ENCODE data around the gene IL2RA. TPM values are rescaled to one million over a fixed set of nuclear protein-coding genes. Genes with fewer than 3 reads are reported as not detected.

The IL2RA gene
- total and polyA plus RNA-seq, 9 of the 15 experiments (the other 6 are each of a cell fraction or from before 2014, with no cell fraction given) = 0.95 TPM; not detected in 8

GRCh38 chr10:6050801-6051445, 11.2 kb downstream of the IL2RA start:
- no TSS peak for BruUV-seq (replicated peaks)
- DNase-seq (ENCODE audit: extremely low read depth in 1 of 4, low spot score in 3 of 4) (peak; percentile 23 to 61 (median 50)), FAIRE-seq (peak; percentile 76), ATAC-seq (peak; percentile 85)
- in situ Hi-C loops (cut with MboI) = no loop called here
- H3K4me2 ChIP-seq (ENCODE audit: insufficient read depth, low read length) = peak overlapping the region; percentile 65
- no peak overlapping the region for H3K27ac ChIP-seq (ENCODE audit: extremely low read depth, low read depth, low read length)
- H3K36me3 ChIP-seq (ENCODE audit: control insufficient read depth, insufficient read depth, low read length) = no peaks in the 10 kb centered on the region
- intact Hi-C loops (cut with micrococcal nuclease) = loop anchor here (1.0 kb wide), 2 partner anchors 37 to 102 kb away; no protein-coding TSS in a partner anchor
- H3K4me3 ChIP-seq = no peak overlapping the region
- peaks cover 10 to 14% of the 10 kb centered on the region in 2 experiments for H3K4me1 ChIP-seq (replicated peaks in 1 of 2; ENCODE audit: control insufficient read depth in 2 of 2, insufficient read depth in 2 of 2, low read length in 2 of 2)
- peak overlapping the region in 1 of 2 experiments; percentile 28; a peak in 1 of 4 replicates for H3K9ac ChIP-seq (ENCODE audit: insufficient read depth in 1 of 2, low read depth in 2 of 2, low read length in 2 of 2)
- POLR2A ChIA-PET = interaction anchor here (0.6 to 3.3 kb wide), 4 partner anchors 13 to 1326 kb away, joined by 3 to 7 read pairs (median 4); no protein-coding TSS in a partner anchor
- peaks cover 5% of the 10 kb centered on the region; the same call in 1 of the 2 replicates for H4K20me1 ChIP-seq (replicated peaks; ENCODE audit: control insufficient read depth, insufficient read depth, low read length)
- CTCF ChIA-PET (ENCODE audit: low intra/inter-chr PET ratio) = interaction anchor here (0.6 to 2.1 kb wide), 4 partner anchors 38 to 1202 kb away, joined by 3 to 13 read pairs (median 7); no protein-coding TSS in a partner anchor
- no peaks in the 10 kb centered on the region for H3K79me2 ChIP-seq (ENCODE audit: control insufficient read depth, insufficient read depth, low read length)
- H3K27me3 ChIP-seq (ENCODE audit: control insufficient read depth in 2 of 2, insufficient read depth in 2 of 2, low read length in 2 of 2) = peaks cover 7 to 22% of the 10 kb centered on the region in 2 experiments; a peak in 4 of 5 replicates
- WGBS (ENCODE audit: insufficient coverage, low coverage, missing lambda C conversion rate) = 11% methylated on average over 18 of the region's 18 CpGs
- no peaks in the 10 kb centered on the region for H3K9me3 ChIP-seq (replicated peaks; ENCODE audit: control insufficient read depth, insufficient read depth, low read depth, low read length)
- H2AFZ ChIP-seq (ENCODE audit: low read depth, low read length) = peak overlapping the region; percentile 72
- H3K9me1 ChIP-seq (ENCODE audit: control insufficient read depth, insufficient read depth, low read length) = no peaks in the 10 kb centered on the region
- TF ChIP-seq MTF1 (CRISPR knock-in tag; IDR thresholded peaks at IDR 0.05; ENCODE audit: borderline replicate concordance) = no peak
- no peak for TF ChIP-seq MYC (IDR thresholded peaks at IDR 0.05; ENCODE audit: low read depth, low read length)
- no peak for TF ChIP-seq MYC (CRISPR knock-in tag; IDR thresholded peaks at IDR 0.05; ENCODE audit: borderline replicate concordance, low read depth)
- TF ChIP-seq ATF7 (IDR thresholded peaks at IDR 0.05) = 0 out of 2 replicates have a peak, but pooled peaks have one; percentile 27
- TF ChIP-seq RAD21 (CRISPR knock-in tag; conservative IDR thresholded peaks at IDR 0.05 in 1 of 2, IDR thresholded peaks at IDR 0.05 in 1 of 2) = peak; percentile 52 to 80
- TF ChIP-seq, protein P1, sequence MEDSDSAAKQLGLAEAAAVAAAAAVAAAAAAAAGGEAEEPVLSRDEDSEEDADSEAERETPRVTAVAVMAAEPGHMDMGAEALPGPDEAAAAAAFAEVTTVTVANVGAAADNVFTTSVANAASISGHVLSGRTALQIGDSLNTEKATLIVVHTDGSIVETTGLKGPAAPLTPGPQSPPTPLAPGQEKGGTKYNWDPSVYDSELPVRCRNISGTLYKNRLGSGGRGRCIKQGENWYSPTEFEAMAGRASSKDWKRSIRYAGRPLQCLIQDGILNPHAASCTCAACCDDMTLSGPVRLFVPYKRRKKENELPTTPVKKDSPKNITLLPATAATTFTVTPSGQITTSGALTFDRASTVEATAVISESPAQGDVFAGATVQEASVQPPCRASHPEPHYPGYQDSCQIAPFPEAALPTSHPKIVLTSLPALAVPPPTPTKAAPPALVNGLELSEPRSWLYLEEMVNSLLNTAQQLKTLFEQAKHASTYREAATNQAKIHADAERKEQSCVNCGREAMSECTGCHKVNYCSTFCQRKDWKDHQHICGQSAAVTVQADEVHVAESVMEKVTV (CRISPR knock-in tag; IDR thresholded peaks at IDR 0.05) = 0 out of 2 replicates have a peak, but pooled peaks have one; percentile 22
- peak; percentile 61 for TF ChIP-seq SMC3 (conservative IDR thresholded peaks at IDR 0.05; ENCODE audit: insufficient read depth, low read depth, low read length)
- TF ChIP-seq HLTF (IDR thresholded peaks at IDR 0.05) = no peak
- TF ChIP-seq ARID2 (IDR thresholded peaks at IDR 0.05) = peak; percentile 70
- TF ChIP-seq MAZ (CRISPR knock-in tag; conservative IDR thresholded peaks at IDR 0.05 in 1 of 2, IDR thresholded peaks at IDR 0.05 in 1 of 2) = 0 out of 4 replicates have a peak, but pooled peaks of 1 of the 2 experiments have one; percentile 12
- TF ChIP-seq STAG1 (CRISPR knock-in tag; IDR thresholded peaks at IDR 0.05; ENCODE audit: borderline replicate concordance) = peak; percentile 53; the same call in 1 of the 2 replicates
- peak; percentile 59 to 82 (median 65); a peak in 5 of 6 replicates for TF ChIP-seq CTCF (IDR thresholded peaks at IDR 0.05 in 2 of 3, conservative IDR thresholded peaks at IDR 0.05 in 1 of 3; ENCODE audit: insufficient read depth in 2 of 3, low read depth in 1 of 3, low read length in 3 of 3)
- TF ChIP-seq ZNF384 (IDR thresholded peaks at IDR 0.05; ENCODE audit: low read depth, low read length) = peak; percentile 83
- peak; percentile 47; the same call in 1 of the 2 replicates for TF ChIP-seq HMBOX1 (IDR thresholded peaks at IDR 0.05)
- TF ChIP-seq PTTG1 (tag; IDR thresholded peaks at IDR 0.05; ENCODE audit: low read depth) = 0 out of 2 replicates have a peak, but pooled peaks have one; percentile 24
